ENCODE measurements around the gene SLC43A2. TPM values are rescaled to one million over a fixed set of nuclear protein-coding genes. Genes with fewer than 3 reads are reported as not detected.

The SLC43A2 gene
- total RNA-seq, 1 donor from 2014 or later: 71.4 TPM

- H3K27ac Mint-ChIP-seq (ENCODE audit: unreplicated experiment): peak overlapping the region; percentile 48
- DNase-seq (ENCODE audit: low spot score): no peak
- peaks cover 13% of the 10 kb centered on the region for H3K27me3 Mint-ChIP-seq (ENCODE audit: unreplicated experiment)
- TF ChIP-seq CTCF (IDR thresholded peaks at IDR 0.05; ENCODE audit: unreplicated experiment): no peak
- peaks cover 19% of the 10 kb centered on the region for H3K4me1 Mint-ChIP-seq (ENCODE audit: unreplicated experiment)
- no peak overlapping the region for H3K4me3 Mint-ChIP-seq (ENCODE audit: unreplicated experiment)
- no peaks in the 10 kb centered on the region for H3K9me3 Mint-ChIP-seq (ENCODE audit: unreplicated experiment)
- peaks cover 10% of the 10 kb centered on the region for H3K36me3 Mint-ChIP-seq (ENCODE audit: low read depth, unreplicated experiment)
These were observed 12.5 kb downstream of the SLC43A2 start for GRCh38 chr17:1616101-1616500.

GRCh38 chr17:1612400-1612799 lies 16.2 kb downstream of the SLC43A2 start:
- no peak for TF ChIP-seq CTCF (IDR thresholded peaks at IDR 0.05; ENCODE audit: unreplicated experiment)
- Mint-ChIP-seq H3K4me1 (ENCODE audit: unreplicated experiment) (peaks cover 8% of the 10 kb centered on the region), H3K36me3 (ENCODE audit: low read depth, unreplicated experiment) (peaks cover 7% of the 10 kb centered on the region), H3K4me3 (ENCODE audit: unreplicated experiment) (no peak overlapping the region), H3K27me3 (ENCODE audit: unreplicated experiment) (peaks cover 4% of the 10 kb centered on the region), H3K27ac (ENCODE audit: unreplicated experiment) (peak overlapping the region; percentile 90), H3K9me3 (ENCODE audit: unreplicated experiment) (no peaks in the 10 kb centered on the region)
- peak; percentile 64 for DNase-seq (ENCODE audit: low spot score)

- TF ChIP-seq CTCF (IDR thresholded peaks at IDR 0.05; ENCODE audit: unreplicated experiment): no peak
- no peak for DNase-seq (ENCODE audit: low spot score)
- H3K27me3 Mint-ChIP-seq (ENCODE audit: unreplicated experiment): peaks cover 4% of the 10 kb centered on the region
- H3K4me1 Mint-ChIP-seq (ENCODE audit: unreplicated experiment): peaks cover 11% of the 10 kb centered on the region
- H3K4me3 Mint-ChIP-seq (ENCODE audit: unreplicated experiment): no peak overlapping the region
- no peaks in the 10 kb centered on the region for H3K9me3 Mint-ChIP-seq (ENCODE audit: unreplicated experiment)
- peaks cover 7% of the 10 kb centered on the region for H3K36me3 Mint-ChIP-seq (ENCODE audit: low read depth, unreplicated experiment)
- H3K27ac Mint-ChIP-seq (ENCODE audit: unreplicated experiment): peak overlapping the region; percentile 90
These were observed 16.9 kb downstream of the SLC43A2 start for GRCh38 chr17:1611715-1612114.

GRCh38 chr17:1608676-1609075 lies 20.0 kb downstream of the SLC43A2 start:
- TF ChIP-seq CTCF (IDR thresholded peaks at IDR 0.05; ENCODE audit: unreplicated experiment): no peak
- no peak for DNase-seq (ENCODE audit: low spot score)
- H3K27me3 Mint-ChIP-seq (ENCODE audit: unreplicated experiment): peaks cover 3% of the 10 kb centered on the region
- H3K4me3 Mint-ChIP-seq (ENCODE audit: unreplicated experiment): no peak overlapping the region
- no peak overlapping the region for H3K27ac Mint-ChIP-seq (ENCODE audit: unreplicated experiment)
- no peaks in the 10 kb centered on the region for H3K9me3 Mint-ChIP-seq (ENCODE audit: unreplicated experiment)
- peaks cover 11% of the 10 kb centered on the region for H3K4me1 Mint-ChIP-seq (ENCODE audit: unreplicated experiment)
- H3K36me3 Mint-ChIP-seq (ENCODE audit: low read depth, unreplicated experiment): peaks cover 8% of the 10 kb centered on the region

GRCh38 chr17:1607971-1608320 lies 20.7 kb downstream of the SLC43A2 start:
- peaks cover 9% of the 10 kb centered on the region for H3K4me1 Mint-ChIP-seq (ENCODE audit: unreplicated experiment)
- no peak for TF ChIP-seq CTCF (IDR thresholded peaks at IDR 0.05; ENCODE audit: unreplicated experiment)
- H3K36me3 Mint-ChIP-seq (ENCODE audit: low read depth, unreplicated experiment): peaks cover 5% of the 10 kb centered on the region
- H3K4me3 Mint-ChIP-seq (ENCODE audit: unreplicated experiment): no peak overlapping the region
- H3K27ac Mint-ChIP-seq (ENCODE audit: unreplicated experiment): no peak overlapping the region
- no peaks in the 10 kb centered on the region for H3K9me3 Mint-ChIP-seq (ENCODE audit: unreplicated experiment)
- H3K27me3 Mint-ChIP-seq (ENCODE audit: unreplicated experiment): no peaks in the 10 kb centered on the region
- DNase-seq (ENCODE audit: low spot score): no peak

Data from endothelial cell (in vitro differentiated cells).